HG03045 (cell line): ENCODE data around the gene WDR36.

Source experiments
- ATAC-seq: cut with Tn5 transposase; IDR thresholded peaks from one replicate; pipeline ENCODE4 v1.9.1; 2021; ENCODE audit warnings: mild to moderate bottlenecking, moderate library complexity; ENCODE audit not compliant: unreplicated experiment

WDR36 gene

DNA sequence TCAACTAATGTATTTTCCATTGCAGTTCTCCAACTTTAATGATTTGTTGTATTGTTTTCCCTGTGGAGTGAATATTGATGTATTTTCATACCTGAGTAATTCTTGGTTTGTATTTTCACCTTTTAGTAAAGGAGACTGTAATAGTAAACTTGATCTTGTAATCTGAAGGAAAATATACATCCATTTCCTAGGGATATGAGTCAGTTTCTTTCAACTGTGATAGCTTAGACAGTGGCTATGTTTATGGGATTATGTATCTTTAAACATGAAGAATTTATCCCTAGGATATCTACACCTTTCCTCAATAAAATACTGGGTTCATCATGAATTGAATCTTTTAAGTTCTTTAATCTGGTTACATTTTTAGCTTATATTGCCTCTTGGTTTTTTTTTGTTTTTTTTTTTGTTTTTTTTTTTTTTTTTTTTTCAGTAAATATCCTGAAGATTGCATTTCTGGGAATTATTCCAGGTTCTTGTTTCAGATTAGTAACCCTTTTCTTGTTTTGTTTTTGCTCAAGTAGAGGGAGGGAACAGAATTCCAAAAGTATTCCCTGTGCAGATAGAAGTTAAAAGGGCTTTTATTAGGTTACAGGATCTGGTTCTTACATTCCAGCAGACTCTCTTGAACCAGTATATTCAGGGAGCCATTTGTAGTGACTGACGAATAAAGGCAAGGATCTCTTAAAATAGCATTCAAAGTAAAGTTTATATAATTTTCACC, 7.1 kb downstream of the WDR36 start:
- ATAC-seq, result no peak

DNA sequence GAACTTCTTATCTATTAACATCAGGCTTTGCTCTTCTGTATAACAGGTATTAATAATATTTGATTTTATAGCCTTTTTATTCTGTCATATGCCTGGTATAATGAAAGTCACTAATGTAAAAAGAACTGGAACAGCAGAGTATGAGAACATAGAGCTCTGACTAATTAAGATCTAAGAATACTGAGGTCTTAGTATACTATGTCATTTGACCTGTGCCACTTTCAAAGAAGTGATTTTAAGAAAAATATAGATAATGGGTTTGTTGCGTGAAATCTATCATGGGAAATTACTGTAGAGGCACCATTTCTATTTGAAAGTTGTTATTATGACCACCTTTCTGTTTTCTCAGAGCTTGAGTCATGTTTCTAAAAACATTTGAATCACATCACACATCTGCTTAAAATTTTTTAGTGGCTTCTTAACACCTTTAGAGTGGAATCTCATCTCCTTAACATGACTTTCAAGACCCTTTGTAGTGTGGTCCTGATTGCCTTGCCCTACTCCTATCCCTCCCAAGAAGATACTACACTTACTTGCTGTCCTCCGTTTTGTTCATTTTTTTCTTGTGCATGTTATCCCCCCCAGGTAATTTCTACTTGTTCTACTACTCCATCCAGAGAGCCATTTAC, 14.3 kb downstream of the WDR36 start:
- ATAC-seq, result no peak

DNA sequence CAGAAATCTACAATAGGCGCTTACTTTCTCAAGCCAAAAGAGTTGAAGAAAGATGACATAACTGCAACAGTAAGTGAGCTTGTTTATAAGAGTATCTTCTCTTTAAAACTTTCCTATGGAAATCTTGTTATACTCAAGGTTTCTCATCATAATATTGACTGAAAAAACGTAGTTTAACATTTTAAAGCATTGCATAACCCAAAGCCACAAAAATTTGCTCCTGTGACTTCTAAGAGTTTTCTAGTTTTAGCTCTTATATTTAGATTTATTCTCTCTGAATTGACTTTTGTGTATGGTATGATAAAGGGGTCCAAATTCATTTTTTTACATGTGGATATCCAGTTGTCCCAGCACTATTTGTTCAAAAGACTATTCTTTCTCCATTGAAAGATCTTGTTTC, 15.2 kb downstream of the WDR36 start:
- no peak for ATAC-seq

DNA sequence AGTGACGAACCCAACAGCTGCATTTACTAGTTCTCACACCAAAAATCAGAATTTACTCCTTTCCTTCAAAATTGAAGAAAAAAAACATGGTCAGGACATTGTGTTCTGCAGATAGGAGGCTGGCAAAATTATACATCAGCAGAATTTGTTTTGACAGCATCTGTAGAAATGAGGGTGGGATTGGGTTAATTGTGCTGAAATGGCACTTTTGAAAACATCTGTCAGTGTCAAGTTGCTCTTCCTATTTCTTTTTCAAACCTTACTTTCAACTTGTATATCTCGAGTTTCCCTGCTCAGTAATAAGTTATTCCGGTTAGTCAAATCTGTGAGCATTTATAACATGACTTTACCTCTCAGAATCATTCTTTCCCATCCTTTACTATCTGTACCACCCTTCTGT, 19.8 kb downstream of the WDR36 start:
- ATAC-seq, result no peak

- ATAC-seq, result no peak
These were observed 21.5 kb downstream of the WDR36 start for GRCh38 chr5:111113678-111114077.

GRCh38 chr5:111115229-111115628, 23.1 kb downstream of the WDR36 start:
- no peak for ATAC-seq

GRCh38 chr5:111116550-111116949, 24.4 kb downstream of the WDR36 start:
- no peak for ATAC-seq

GRCh38 chr5:111117136-111117535, 25.0 kb downstream of the WDR36 start:
- ATAC-seq, result no peak

DNA sequence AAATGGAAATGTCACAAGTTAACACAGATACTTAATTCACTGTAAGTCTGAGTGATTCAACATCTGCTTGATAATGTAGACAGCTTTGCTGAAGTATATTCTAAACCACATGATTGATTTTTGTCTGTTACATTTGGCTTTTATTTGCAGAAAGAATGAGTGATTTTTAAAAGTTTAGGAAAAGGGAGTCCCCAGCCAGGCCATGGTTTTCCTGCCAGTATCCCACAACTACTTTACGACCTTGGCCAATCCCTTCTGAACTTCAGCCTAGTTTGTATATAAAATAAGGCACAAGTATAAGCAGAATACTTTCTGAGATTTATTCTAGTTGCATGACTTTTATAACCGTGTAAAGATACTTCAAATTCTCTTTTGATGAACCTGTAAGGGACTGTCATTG, 27.1 kb downstream of the WDR36 start:
- ATAC-seq, result no peak

DNA sequence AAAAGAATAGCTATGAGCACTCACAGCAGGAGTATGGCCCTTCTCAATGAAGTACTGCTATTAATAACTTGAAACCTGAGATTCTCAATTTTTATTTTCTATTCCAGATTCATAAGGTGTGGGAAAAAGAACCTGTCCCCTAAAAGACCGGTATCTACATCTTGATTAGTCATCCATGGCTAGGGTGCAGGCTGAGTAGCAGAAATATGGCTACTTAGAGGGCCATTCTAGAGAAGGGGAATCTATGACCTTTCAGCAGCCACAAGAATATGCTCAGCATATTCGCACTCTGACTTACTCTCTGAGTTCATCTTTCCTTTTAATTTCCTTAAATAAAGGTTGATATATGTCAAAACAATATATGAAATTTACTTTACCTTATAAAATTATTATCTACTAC, 27.7 kb downstream of the WDR36 start:
- no peak for ATAC-seq

GRCh38 chr5:111120911-111121310, 28.8 kb downstream of the WDR36 start:
- no peak for ATAC-seq

DNA sequence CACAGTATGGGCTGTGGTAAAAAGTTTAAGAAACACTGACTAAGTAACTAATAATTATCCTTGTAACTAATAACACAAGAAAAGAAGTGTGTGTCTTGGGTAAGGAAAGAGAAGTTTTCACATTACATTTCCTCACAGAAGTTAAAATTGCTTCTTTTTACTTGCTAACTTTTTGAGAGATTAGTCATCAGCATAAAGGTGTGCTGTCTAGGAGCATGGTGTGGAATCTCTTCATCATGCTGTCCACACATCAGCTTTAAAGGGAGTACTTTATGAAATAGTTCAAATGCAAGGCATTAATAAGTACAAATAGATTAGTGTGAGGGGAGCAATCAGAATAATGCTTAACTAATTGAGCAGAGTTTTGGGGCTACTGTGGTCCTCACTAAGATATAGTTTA, 29.8 kb downstream of the WDR36 start:
- ATAC-seq, result no peak

DNA sequence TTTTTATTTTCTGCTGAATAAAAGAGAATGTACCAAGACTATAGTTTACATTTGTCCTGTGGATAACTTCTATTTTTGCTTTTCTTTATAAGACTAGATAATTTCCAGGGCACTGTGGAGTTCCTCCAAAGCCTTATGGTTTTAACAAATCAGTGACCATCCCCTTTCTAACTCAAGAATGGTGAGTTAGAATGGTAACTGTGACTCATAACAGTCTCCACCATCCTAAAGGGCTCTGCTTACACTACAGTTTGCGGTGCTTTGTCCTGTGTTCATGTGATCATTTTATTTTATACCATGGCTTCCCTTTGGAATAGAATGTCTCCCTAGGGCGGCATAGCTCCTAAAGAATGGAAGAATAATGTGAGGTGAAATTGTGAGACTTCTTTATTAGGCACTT, 30.2 kb downstream of the WDR36 start:
- peak; percentile 59 for ATAC-seq

DNA sequence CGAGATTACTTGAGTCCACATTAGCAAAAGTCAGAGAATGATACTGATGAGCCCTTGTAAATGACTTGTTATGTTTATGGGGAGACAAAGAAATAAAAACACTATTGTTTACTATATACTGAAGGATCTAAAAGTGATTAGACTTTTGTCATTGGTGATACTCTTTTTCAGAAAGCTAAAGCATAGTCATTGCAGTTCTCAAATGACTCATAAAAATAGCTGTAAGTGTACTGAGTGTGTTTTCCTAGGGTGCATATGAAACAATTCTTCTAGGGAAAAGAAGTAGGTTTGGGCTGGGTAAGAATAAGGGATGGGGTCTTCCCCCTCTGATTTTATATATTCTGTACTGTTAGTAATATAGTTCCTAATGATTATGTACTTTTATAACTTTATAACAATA, 32.6 kb downstream of the WDR36 start:
- ATAC-seq, result no peak

- no peak for ATAC-seq
These were observed 34.7 kb downstream of the WDR36 start for GRCh38 chr5:111126896-111127295.

DNA sequence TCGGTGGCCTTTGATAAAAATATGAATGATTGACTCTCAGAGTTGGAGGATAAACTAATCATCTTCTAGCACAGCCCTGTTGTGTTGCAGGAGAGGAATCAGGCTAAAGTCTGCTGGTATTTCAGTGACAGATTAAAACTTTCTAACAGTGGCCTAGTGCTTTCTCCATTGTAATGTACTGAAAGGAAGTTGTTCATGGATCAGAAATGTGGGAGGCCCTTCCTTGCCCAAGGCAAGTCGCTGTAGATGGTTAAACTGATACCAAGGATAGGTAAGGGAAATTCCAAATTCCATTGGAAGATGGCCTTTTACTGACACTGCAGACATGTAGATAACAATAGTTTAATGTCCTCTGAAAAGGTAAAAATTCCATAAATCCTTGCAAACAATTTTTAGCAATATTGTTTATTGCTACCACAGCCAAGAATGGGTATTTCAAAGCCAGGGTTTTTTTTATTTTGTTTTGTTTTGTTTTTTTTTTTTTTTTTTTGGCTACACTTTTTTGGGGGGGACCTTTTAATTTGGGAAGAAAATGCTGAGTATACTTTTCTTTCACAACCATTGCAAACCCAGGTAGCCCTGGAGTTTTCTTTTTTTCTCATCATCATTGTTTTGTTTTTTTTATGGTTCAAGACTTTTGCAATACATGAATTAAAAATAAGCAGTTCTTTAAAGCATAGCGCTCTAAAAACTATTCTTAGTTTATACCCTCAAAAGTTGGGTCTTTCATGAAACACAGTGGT, 35.5 kb downstream of the WDR36 start:
- no peak for ATAC-seq

DNA sequence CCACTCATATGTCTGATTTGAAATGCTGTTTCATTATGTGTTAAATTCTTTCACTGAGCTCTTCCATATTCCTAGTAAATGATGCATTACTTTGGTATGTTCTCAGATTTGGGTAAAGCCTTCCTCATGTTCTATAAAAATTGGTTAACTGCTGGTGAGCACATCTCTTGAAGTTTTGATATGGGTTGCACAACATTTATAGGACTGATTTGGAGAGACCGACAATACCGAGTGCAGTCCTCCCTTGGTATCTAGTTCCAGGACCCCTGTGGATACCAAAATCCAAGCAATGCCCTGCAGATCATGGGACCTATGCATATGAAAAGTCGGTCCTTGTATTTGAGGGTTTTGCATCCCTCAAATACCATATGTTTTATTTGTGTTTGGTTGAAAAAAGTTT, 37.8 kb downstream of the WDR36 start:
- no peak for ATAC-seq

DNA sequence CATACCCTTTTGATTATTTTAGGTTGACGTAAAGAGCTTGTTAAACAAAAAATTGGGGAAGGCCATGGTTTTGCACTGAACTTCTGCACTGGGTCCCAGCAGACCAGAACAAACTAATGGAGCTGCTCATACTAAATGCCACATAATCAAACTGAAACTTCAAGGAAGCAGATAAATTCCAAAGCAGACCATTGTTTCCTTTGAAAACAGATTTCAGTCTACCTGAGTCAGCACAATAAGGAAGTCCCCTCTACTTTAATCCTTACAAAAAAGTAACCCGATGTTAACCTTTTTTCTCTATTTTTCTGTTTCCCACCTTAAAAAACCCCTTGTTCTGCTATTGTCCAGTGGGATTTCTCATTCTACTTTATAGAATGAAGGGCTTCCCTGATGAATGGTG, 39.2 kb downstream of the WDR36 start:
- no peak for ATAC-seq

DNA sequence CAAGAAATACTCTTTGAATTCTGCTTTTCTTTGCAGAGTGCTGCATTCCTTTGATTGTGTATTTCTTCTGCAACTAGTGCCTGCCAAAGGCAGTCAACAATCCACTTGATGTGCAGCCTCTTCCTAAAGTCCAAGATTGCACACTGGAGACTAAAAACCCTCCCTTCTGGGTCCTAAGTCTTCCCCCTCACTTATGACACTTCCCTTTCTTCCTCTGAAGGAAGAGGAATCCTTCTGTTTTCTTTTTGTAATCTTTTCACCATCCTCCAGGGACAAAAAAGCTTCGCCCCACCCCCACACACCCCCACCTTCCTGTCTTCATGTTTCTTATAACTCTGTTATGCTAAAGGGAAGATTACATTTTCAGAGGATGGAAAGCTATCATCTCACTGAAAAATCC, 39.9 kb downstream of the WDR36 start:
- ATAC-seq, result no peak

DNA sequence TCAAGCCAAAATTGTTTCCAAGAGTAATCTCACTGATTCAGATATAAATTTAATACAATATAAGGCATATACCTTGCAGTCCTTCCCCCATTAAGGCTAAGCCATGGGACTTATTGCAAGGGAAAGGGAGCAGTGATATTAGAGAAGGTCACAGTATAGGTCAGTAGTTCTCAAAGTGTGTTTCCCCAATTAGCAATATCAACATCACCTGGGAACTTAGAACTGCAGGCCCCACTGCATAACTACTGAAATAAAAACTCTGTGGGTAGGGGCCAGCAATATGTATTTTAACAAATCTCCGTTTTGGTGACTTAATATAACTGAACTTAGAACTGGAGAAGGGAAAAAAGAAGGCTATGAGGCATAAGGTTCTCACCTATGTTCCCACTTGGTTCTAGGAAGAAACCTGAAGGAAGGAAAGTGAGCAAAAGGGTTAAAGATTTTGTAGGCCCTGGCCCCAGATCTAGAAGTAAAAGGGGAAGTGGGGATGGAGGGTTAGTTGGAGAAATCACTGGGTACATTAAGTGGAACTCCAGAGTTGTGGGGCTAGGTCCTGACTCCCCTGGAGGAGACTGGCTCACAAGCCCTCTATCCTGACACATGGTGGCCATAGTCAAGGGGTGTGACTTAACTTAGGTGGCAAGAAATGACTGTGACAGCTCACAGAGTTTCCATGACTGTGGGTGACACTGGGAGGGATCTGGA, 40.7 kb downstream of the WDR36 start:
- ATAC-seq, result no peak

- ATAC-seq, result no peak
These were observed 41.2 kb downstream of the WDR36 start for GRCh38 chr5:111133436-111133751.

GRCh38 chr5:111134087-111134486, 41.9 kb downstream of the WDR36 start:
- ATAC-seq, result no peak
